Esophagus muscularis mucosa (tissue), 4 donors: Measurements from ENCODE around the gene DCAF10. TPM values are rescaled to one million over a fixed set of nuclear protein-coding genes. Genes with fewer than 3 reads are reported as not detected.

Experiments used
- DNase-seq: peaks from one replicate; pipeline ENCODE4 v3.0.0-alpha.2; 2017; ENCODE audit errors: extremely low spot score
- H3K27ac ChIP-seq, 4 donors: fragments of 200-600 bp; sonication (generic); replicated peaks in 1 of 4; 1 replicate in 3 of 4; 2 replicates in 1 of 4; pipeline ENCODE4 v1.5.1; 2016 to 2019; ENCODE audit warnings: mild to moderate bottlenecking in 1 of 4
- H3K27me3 ChIP-seq, 4 donors: fragments of 200-600 bp; sonication (generic); one replicate each; pipeline versions ENCODE4 v1.5.1 to v1.6.0; 2016 to 2019
- H3K36me3 ChIP-seq, 4 donors: fragments of 200-600 bp; sonication (generic); one replicate each; pipeline ENCODE4 v1.5.1; 2016 to 2019
- H3K4me1 ChIP-seq, 4 donors: fragments of 200-600 bp; sonication (generic); one replicate each; pipeline ENCODE4 v1.5.1; 2016 to 2019
- H3K4me3 ChIP-seq, 4 donors: fragments of 200-600 bp; sonication (generic); 1 replicate in 2 of 4; 2 replicates in 2 of 4; pipeline ENCODE4 v1.5.1; 2016 to 2019; ENCODE audit warnings: mild to moderate bottlenecking in 4 of 4, moderate library complexity in 1 of 4
- H3K9me3 ChIP-seq, 4 donors: fragments of 200-600 bp; sonication (generic); 1 replicate in 3 of 4; 2 replicates in 1 of 4; pipeline ENCODE4 v1.5.1; 2016 to 2019
- EP300 ChIP-seq: sonication (generic); formaldehyde crosslinking; IDR thresholded peaks from one replicate; pipeline ENCODE4 v1.6.1; 2017; ENCODE audit warnings: antibody characterized with exemption
- POLR2A ChIP-seq: fragments of 450-650 bp; IDR thresholded peaks from one replicate; pipeline ENCODE4 v1.6.1; 2017; ENCODE audit warnings: antibody characterized with exemption, moderate library complexity, mild to moderate bottlenecking, low read depth
- POLR2AphosphoS5 ChIP-seq, 2 donors: sonication (generic); formaldehyde crosslinking; IDR thresholded peaks; one replicate each; pipeline ENCODE4 v1.6.1; 2017; ENCODE audit warnings: antibody characterized with exemption in 2 of 2
- WGBS: methylation state at CpG from one replicate; pipeline ENCODE4 v1.1.5; 2018; 5-methylcytosine and 5-hydroxymethylcytosine counted together
- intact Hi-C: fragments of 100-400 bp; cut with DNase I; formaldehyde crosslinking; loops from one replicate; pipeline ENCODE4 v1.15.1; 2023
- total RNA-seq, 4 donors: library from RNA; depleted of rRNA; stranded (reverse); fragments of >200 nt; gene quantifications; one replicate each; pipeline versions ENCODE4 v1.1.0 to v1.2.1, GENCODE V29; 2016
- TF ChIP-seq, protein P1 (sequence below), 3 experiments: fragments of 200-600 bp in 2 of 3; fragments of 450-650 bp in 1 of 3; sonication (generic) in 2 of 3; IDR thresholded peaks; one replicate each; pipeline ENCODE4 v1.5.1; 2017 to 2019; ENCODE audit warnings: antibody characterized with exemption in 3 of 3, mild to moderate bottlenecking in 2 of 3, moderate library complexity in 1 of 3

The DCAF10 gene
- total RNA-seq, 4 donors from 2014 or later, result 19.4 to 40.6 (median 36.6) TPM

DNA sequence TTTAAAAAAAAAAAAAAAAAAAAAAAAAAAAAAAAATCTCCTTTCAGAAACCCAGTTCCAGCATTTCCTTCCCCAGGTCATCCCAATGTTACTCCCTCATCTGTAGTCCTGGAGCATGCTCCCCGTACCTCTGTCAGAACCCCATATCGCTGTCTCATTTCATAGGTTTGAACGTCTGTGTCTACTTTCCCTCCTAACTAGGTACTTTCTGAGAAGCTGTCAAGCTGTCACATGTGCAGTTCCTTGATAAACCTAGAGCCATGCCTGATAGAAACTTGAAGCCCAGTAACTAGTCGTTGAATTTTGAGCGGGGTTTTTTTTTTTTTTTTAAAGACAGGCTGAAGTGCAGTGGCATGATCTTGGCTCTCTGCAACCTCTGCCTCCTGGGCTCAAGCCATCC lies 31.3 kb upstream of the DCAF10 start:
- no peak for DNase-seq
- no peaks in the 10 kb centered on the region for H3K27me3 ChIP-seq
- WGBS, result 90% methylated on average over 5 of the region's 5 CpGs
- no peaks in the 10 kb centered on the region for H3K9me3 ChIP-seq
- H3K4me1 ChIP-seq, result no peaks in the 10 kb centered on the region
- H3K4me3 ChIP-seq, result no peak overlapping the region
- TF ChIP-seq, protein P1, sequence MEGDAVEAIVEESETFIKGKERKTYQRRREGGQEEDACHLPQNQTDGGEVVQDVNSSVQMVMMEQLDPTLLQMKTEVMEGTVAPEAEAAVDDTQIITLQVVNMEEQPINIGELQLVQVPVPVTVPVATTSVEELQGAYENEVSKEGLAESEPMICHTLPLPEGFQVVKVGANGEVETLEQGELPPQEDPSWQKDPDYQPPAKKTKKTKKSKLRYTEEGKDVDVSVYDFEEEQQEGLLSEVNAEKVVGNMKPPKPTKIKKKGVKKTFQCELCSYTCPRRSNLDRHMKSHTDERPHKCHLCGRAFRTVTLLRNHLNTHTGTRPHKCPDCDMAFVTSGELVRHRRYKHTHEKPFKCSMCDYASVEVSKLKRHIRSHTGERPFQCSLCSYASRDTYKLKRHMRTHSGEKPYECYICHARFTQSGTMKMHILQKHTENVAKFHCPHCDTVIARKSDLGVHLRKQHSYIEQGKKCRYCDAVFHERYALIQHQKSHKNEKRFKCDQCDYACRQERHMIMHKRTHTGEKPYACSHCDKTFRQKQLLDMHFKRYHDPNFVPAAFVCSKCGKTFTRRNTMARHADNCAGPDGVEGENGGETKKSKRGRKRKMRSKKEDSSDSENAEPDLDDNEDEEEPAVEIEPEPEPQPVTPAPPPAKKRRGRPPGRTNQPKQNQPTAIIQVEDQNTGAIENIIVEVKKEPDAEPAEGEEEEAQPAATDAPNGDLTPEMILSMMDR (IDR thresholded peaks at IDR 0.05), result no peak
- TF ChIP-seq EP300, result no peak
- TF ChIP-seq POLR2A, result no peak
- TF ChIP-seq POLR2AphosphoS5 (IDR thresholded peaks at IDR 0.05), result no peak
- peaks cover 14 to 67% (median 40%) of the 10 kb centered on the region in 4 donors for H3K36me3 ChIP-seq
- H3K27ac ChIP-seq, result no peak overlapping the region
- intact Hi-C loops, result no loop called here

- no peaks in the 10 kb centered on the region for H3K4me1 ChIP-seq
- H3K9me3 ChIP-seq, result no peaks in the 10 kb centered on the region
- no peak for DNase-seq
- H3K27me3 ChIP-seq, result no peaks in the 10 kb centered on the region
- intact Hi-C loops, result no loop called here
- 97% methylated on average over 3 of the region's 3 CpGs for WGBS
- TF ChIP-seq, protein P1 (IDR thresholded peaks at IDR 0.05), result no peak
- no peak for TF ChIP-seq POLR2AphosphoS5 (IDR thresholded peaks at IDR 0.05)
- TF ChIP-seq POLR2A, result no peak
- TF ChIP-seq EP300, result no peak
- peaks cover 17 to 67% (median 37%) of the 10 kb centered on the region in 4 donors for H3K36me3 ChIP-seq
- H3K4me3 ChIP-seq, result no peak overlapping the region
- no peak overlapping the region for H3K27ac ChIP-seq
These were observed 30.6 kb upstream of the DCAF10 start for GRCh38 chr9:37769995-37770394.

DNA sequence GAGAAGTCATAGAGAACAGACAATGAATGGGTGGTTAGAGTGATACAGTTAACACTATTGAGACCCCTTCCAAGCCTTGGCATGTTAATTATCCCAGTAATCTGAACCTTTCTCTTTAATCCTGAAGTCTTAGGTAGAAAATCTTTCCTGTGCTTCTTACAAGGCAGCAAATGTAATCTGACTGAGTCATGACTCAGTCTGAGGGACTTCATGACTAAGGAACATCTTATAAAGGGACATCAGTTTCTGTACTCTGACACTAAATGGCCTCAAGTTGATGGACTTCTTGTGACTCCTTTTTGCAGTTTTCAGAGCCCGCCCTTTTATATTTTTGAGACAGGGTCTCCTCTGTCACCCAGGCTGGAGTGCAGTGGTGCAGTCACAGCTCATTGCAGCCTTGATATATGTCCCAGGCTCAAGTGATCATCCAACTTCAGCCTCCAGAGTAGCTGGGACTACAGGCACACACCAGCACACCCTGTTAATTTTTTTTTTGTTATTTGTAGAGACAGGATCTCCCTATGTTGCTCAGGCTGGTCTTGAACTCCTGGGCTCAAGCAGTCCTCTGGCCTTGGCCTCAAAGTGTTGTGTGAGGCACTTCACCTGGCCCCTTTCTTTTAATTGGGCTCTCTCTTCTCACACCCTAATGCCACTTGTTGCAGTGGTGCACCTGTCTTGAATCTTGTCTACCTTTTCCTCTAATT lies 25.2 kb upstream of the DCAF10 start:
- Histone ChIP-seq H3K27me3 (no peaks in the 10 kb centered on the region), H3K4me1 (no peaks in the 10 kb centered on the region), H3K36me3 (peaks cover 33 to 99% (median 75%) of the 10 kb centered on the region in 4 donors), H3K27ac (no peak overlapping the region), H3K9me3 (no peaks in the 10 kb centered on the region), H3K4me3 (no peak overlapping the region)
- no peak for DNase-seq
- intact Hi-C loops, result no loop called here
- 100% methylated on average over 1 of the region's 1 CpG for WGBS
- TF ChIP-seq POLR2A (no peak), POLR2AphosphoS5 (IDR thresholded peaks at IDR 0.05) (no peak), EP300 (no peak)
- TF ChIP-seq, protein P1 (IDR thresholded peaks at IDR 0.05), result no peak

DNA sequence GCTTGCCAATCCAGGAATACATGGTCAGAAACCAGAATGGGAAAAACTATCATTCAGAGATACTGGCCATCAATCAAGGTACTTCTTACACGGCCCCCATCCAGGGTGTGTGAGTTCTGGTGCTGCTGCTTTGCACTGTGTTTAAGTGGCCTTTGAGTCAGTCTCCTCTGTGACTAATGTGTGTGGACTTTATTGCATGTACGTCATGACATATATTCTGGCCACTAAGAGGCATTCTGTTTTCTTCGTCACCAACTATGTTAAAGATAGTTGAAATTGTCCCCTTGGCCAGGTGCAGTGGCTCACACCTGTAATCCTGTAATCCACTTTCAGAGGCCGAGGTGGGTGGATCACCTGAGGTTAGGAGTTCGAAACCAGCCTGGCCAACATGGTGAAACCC lies 24.3 kb upstream of the DCAF10 start:
- WGBS, result 87% methylated on average over 5 of the region's 5 CpGs
- no peak overlapping the region for H3K4me3 ChIP-seq

More for the DNA sequence above, 24.3 kb upstream of the DCAF10 start:
- Histone ChIP-seq H3K9me3 (no peaks in the 10 kb centered on the region), H3K27ac (no peak overlapping the region), H3K27me3 (no peaks in the 10 kb centered on the region), H3K36me3 (peaks cover 37 to 100% (median 77%) of the 10 kb centered on the region in 4 donors), H3K4me1 (no peaks in the 10 kb centered on the region)
- DNase-seq, result no peak
- no peak for TF ChIP-seq POLR2A
- no peak for TF ChIP-seq EP300
- no peak for TF ChIP-seq POLR2AphosphoS5 (IDR thresholded peaks at IDR 0.05)
- TF ChIP-seq, protein P1 (IDR thresholded peaks at IDR 0.05), result no peak
- intact Hi-C loops, result no loop called here
